ENCODE results near the gene FYCO1. TPM values are rescaled to one million over a fixed set of nuclear protein-coding genes. Genes with fewer than 3 reads are reported as not detected.

Gene FYCO1
- total and polyA plus RNA-seq, 2 of the 8 experiments (the other 6 are each of a cell fraction or from before 2014, with no cell fraction given) = 4.8 to 10.8 TPM

- Histone ChIP-seq H3K4me3 (ENCODE audit: extremely low read depth in 1 of 4, insufficient read depth in 2 of 4, low read depth in 3 of 4, low read length in 4 of 4) (no peak overlapping the region), H4K5ac (ENCODE audit: insufficient read length, low read depth, low read length) (no peak overlapping the region), H4K20me1 (replicated peaks in 1 of 2; ENCODE audit: control insufficient read depth in 1 of 2, insufficient read depth in 2 of 2, low read length in 2 of 2) (peaks cover 1 to 4% of the 10 kb centered on the region in 2 experiments), H3K4me2 (ENCODE audit: insufficient read depth in 1 of 2, low read depth in 2 of 2, low read length in 2 of 2) (no peak overlapping the region), H2BK120ac (replicated peaks; ENCODE audit: low read depth, low read length) (no peak overlapping the region), H3K23ac (ENCODE audit: insufficient read length) (no peak overlapping the region), H4K8ac (ENCODE audit: extremely low read depth, insufficient read depth, low read length) (no peak overlapping the region), H4K91ac (replicated peaks; ENCODE audit: insufficient read length, low read length) (no peak overlapping the region), H3K27ac (ENCODE audit: low read depth, low read length) (no peak overlapping the region), H3K79me1 (ENCODE audit: low read depth, low read length) (no peaks in the 10 kb centered on the region), H3K4ac (replicated peaks; ENCODE audit: insufficient read length, low read depth, low read length) (no peak overlapping the region), H2BK12ac (ENCODE audit: low read depth, low read length) (no peak overlapping the region), H3K23me2 (ENCODE audit: low read depth, low read length) (no peaks in the 10 kb centered on the region), H2BK20ac (ENCODE audit: low read length) (no peak overlapping the region), H2BK5ac (ENCODE audit: low read depth, low read length) (no peak overlapping the region), H3K18ac (ENCODE audit: extremely low read depth, low read length) (no peak overlapping the region), H3K79me2 (ENCODE audit: control insufficient read depth in 1 of 2, insufficient read depth in 2 of 2, low read length in 2 of 2) (no peaks in the 10 kb centered on the region), H2AK5ac (ENCODE audit: low read depth, low read length) (no peak overlapping the region), H3K56ac (replicated peaks; ENCODE audit: insufficient read length, low read depth, low read length) (no peak overlapping the region), H2BK15ac (ENCODE audit: low read length) (no peak overlapping the region), H3K9me3 (ENCODE audit: insufficient read depth in 2 of 2, low read depth in 1 of 2, low read length in 1 of 2) (no peaks in the 10 kb centered on the region), H3K36me3 (ENCODE audit: control insufficient read depth in 2 of 4, insufficient read depth in 4 of 4, low read length in 3 of 4) (peaks cover 2 to 42% (median 36%) of the 10 kb centered on the region in 4 experiments; a peak in 7 of 8 replicates), H3K4me1 (replicated peaks in 1 of 4; ENCODE audit: control insufficient read depth in 3 of 4, insufficient read depth in 4 of 4, low read length in 3 of 4) (no peaks in the 10 kb centered on the region), H2AFZ (ENCODE audit: low read length) (no peak overlapping the region), H3K27me3 (replicated peaks in 1 of 4; ENCODE audit: control insufficient read depth in 3 of 4, extremely low read depth in 1 of 4, insufficient read depth in 3 of 4, low read length in 3 of 4) (no peaks in the 10 kb centered on the region), H3K14ac (ENCODE audit: insufficient read length) (no peak overlapping the region), H3K9ac (replicated peaks in 1 of 4; ENCODE audit: extremely low read depth in 1 of 4, low read depth in 3 of 4, low read length in 3 of 4) (no peak overlapping the region)
- 91% methylated on average over 3 of the region's 3 CpGs; no CpG with 5 or more reads in 1 of the 2 experiments for WGBS, 2 experiments (ENCODE audit: extremely low coverage in 1 of 2, insufficient coverage in 1 of 2, insufficient read length in 1 of 2, insufficient replicate concordance in 2 of 2, low coverage in 1 of 2, low lambda C conversion rate in 2 of 2, missing lambda C conversion rate in 1 of 2)
- FAIRE-seq (no peak), DNase-seq (ENCODE audit: low read depth in 1 of 2, low spot score in 2 of 2) (no peak)
- CTCF ChIA-PET (ENCODE audit: partially characterized antibody) = interaction anchor here (0.7 to 1.1 kb wide), 2 partner anchors 9 to 11 kb away, joined by 3 read pairs; no protein-coding TSS in a partner anchor
- POLR2A ChIA-PET (ENCODE audit: partially characterized antibody) = no interaction called here
- TF ChIP-seq ZNF274 (IDR thresholded peaks at IDR 0.05; ENCODE audit: borderline replicate concordance, extremely low read depth, low read length) (no peak), ATF3 (IDR thresholded peaks at IDR 0.05; ENCODE audit: insufficient read depth, low read depth, low read length) (no peak), CTCF (IDR thresholded peaks at IDR 0.05; ENCODE audit: control extremely low read depth in 1 of 3, insufficient read depth in 1 of 3, low read depth in 1 of 3, low read length in 3 of 3) (no peak), NANOG (IDR thresholded peaks at IDR 0.05; ENCODE audit: insufficient read depth, low read depth, low read length, poor library complexity, severe bottlenecking) (no peak), POLR2AphosphoS5 (IDR thresholded peaks at IDR 0.05; ENCODE audit: low read depth, low read length) (no peak), KDM1A (IDR thresholded peaks at IDR 0.05; ENCODE audit: borderline replicate concordance, low read length) (no peak), SRF (IDR thresholded peaks at IDR 0.05; ENCODE audit: low read depth, low read length) (no peak), HDAC2 (IDR thresholded peaks at IDR 0.05; ENCODE audit: borderline replicate concordance in 1 of 2, low read depth in 2 of 2, low read length in 2 of 2) (no peak), BCL11A (IDR thresholded peaks at IDR 0.05; ENCODE audit: low read depth in 2 of 2, low read length in 2 of 2) (no peak), ASH2L (IDR thresholded peaks at IDR 0.05; ENCODE audit: low read length) (no peak), TAF7 (optimal IDR thresholded peaks at IDR 0.05; ENCODE audit: borderline replicate concordance, low read depth, low read length) (no peak)
These were observed 48.3 kb downstream of the FYCO1 start for GRCh38 chr3:45947361-45947760.
